BLaER1 (cell line): ENCODE results near the gene TCP11L1.
"Not testable (repeated sequence)": the region's sequence is repeated elsewhere in the genome, so short reads cannot be mapped to it uniquely, and the experiment has no call there.

ENCODE experiments used
- H3K27ac ChIP-seq: shearing (Covaris generic); formaldehyde crosslinking; 2 replicates; pipeline ENCODE4 v1.8.1; 2022
- H3K27me3 ChIP-seq: shearing (Covaris generic); formaldehyde crosslinking; 2 replicates; pipeline ENCODE4 v1.8.1; 2022
- H3K36me3 ChIP-seq: shearing (Covaris generic); formaldehyde crosslinking; 2 replicates; pipeline ENCODE4 v1.8.1; 2022
- H3K4me1 ChIP-seq: shearing (Covaris generic); formaldehyde crosslinking; 2 replicates; pipeline ENCODE4 v1.8.1; 2022
- H3K4me2 ChIP-seq: shearing (Covaris generic); formaldehyde crosslinking; 2 replicates; pipeline ENCODE4 v1.8.1; 2022
- H3K4me3 ChIP-seq: shearing (Covaris generic); formaldehyde crosslinking; 2 replicates; pipeline ENCODE4 v1.8.1; 2022
- H3K9ac ChIP-seq: shearing (Covaris generic); formaldehyde crosslinking; 2 replicates; pipeline ENCODE4 v1.8.1; 2022
- H3K9me3 ChIP-seq: shearing (Covaris generic); formaldehyde crosslinking; 2 replicates; pipeline ENCODE4 v1.8.1; 2022
- H4K20me1 ChIP-seq: shearing (Covaris generic); formaldehyde crosslinking; 2 replicates; pipeline ENCODE4 v1.8.1; 2022
- Cebpa-rat ChIP-seq: shearing (Covaris generic); IDR thresholded peaks from 2 replicates; pipeline ENCODE4 v1.8.1; 2022

Gene TCP11L1

DNA sequence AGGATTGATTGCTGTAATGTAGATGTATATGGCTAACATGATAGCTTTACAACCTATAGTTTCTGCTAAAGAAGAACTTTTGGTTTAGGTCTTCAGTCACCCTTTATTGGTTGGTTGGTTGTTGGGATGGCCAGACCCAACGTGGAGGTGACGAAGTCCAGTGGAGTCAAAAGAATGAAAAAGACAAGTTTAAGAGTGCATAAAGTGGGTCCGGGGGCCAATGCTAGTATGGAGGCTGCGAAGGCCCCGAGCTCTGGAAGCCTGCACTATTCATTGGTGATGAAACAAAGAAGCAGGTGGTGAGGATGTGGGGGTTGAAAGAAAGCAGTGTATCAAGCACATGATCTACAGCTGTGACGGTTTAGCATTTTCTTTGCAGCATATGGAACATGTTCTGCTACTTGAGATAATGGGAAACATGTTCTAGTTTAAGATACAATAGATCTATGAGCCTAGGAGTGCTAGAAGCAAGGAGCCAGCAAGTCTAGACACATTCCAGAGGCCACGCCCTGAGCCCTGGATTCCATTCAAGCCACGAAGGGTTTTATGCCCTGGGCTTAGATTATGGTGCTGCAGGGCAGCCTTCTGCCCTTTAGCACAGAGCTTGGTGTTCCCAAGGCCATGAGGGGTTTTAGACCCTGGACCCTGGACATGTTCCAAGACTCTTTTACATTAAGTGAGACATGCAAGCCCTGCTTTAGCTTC, 6.3 kb downstream of the TCP11L1 start:
- Histone ChIP-seq H4K20me1 (no peaks in the 10 kb centered on the region), H3K4me1 (peaks cover 9% of the 10 kb centered on the region), H3K4me2 (no peak overlapping the region), H3K4me3 (no peak overlapping the region), H3K36me3 (peaks cover 58% of the 10 kb centered on the region), H3K9me3 (peaks cover 12% of the 10 kb centered on the region; the same call in 1 of the 2 replicates), H3K9ac (no peak overlapping the region), H3K27me3 (no peaks in the 10 kb centered on the region), H3K27ac (no peak overlapping the region)
- TF ChIP-seq Cebpa-rat, result no peak

- not testable (repeated sequence) for H3K4me2 ChIP-seq, H3K27ac ChIP-seq
- H3K36me3 ChIP-seq, result peaks cover 73% of the 10 kb centered on the region
Observed at GRCh38 chr11:33048701-33049100, 9.3 kb downstream of the TCP11L1 start.

DNA sequence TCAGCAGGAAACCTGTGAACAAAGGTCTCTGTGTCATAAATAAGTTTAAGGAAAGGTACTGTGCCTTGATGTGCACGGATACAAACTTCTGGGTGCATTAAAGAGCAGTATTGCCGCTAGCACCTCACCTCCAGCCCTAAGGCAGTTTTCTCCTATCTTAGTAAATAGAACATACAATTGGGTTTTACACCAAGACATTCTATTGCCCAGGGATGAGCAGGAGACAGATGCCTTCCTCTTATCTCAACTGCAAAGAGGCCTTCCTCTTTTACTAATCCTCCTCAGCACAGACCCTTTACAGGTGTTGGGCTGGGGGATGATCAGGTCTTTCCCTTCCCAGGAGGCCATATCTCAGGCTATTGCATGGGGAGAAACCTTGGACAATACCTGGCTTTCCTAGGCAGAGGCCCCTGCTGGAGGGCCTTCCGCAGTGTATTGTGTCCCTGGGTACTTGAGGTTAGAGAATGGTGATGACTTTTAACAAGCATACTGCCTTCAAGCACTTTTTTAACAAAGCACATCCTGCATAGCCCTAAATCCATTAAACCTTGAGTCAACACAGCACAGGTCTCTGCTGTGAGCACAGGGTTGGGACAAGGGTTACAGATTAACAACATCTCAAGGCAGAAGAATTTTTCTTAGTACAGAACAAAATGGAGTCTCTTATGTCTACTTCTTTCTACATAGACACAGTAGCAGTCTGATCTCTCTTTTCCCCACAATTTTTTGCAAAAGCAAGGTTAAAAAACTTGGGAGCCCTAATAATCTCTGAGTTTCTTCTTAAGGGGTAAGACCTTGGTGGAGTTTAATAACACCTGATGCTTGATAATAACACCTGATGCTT, 10.4 kb downstream of the TCP11L1 start:
- H3K36me3 ChIP-seq, result peaks cover 70% of the 10 kb centered on the region
- not testable (repeated sequence) for H4K20me1 ChIP-seq, H3K9ac ChIP-seq, H3K27me3 ChIP-seq, H3K4me3 ChIP-seq, H3K4me2 ChIP-seq, H3K9me3 ChIP-seq, H3K27ac ChIP-seq, H3K4me1 ChIP-seq

More at GRCh38 chr11:33048701-33049100, 9.3 kb downstream of the TCP11L1 start:
- H4K20me1 ChIP-seq, H3K27me3 ChIP-seq, H3K9ac ChIP-seq, H3K4me3 ChIP-seq, H3K4me1 ChIP-seq: not testable (repeated sequence)
- H3K9me3 ChIP-seq, result peaks cover 12% of the 10 kb centered on the region; the same call in 1 of the 2 replicates

DNA sequence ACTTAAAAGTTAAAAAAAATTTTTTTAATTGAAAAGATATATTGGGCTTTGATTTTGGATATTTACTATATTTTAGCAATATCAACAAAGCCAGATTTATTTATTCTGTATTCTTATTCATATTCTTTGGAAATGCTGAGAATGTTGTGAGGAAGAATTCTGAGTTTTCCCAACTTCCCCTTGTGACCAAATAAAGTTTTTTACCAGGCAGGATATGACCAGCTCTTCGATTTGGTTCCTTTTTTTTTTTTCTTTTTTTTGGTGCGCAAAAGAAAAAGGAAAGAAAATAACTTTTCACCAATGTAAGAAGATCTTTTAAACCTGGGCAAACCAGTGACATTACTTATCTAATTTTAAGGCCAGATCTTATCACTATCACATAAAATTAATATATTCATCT, 12.9 kb downstream of the TCP11L1 start:
- Histone ChIP-seq H3K36me3 (peaks cover 70% of the 10 kb centered on the region), H3K4me3 (no peak overlapping the region), H3K9ac (no peak overlapping the region), H3K9me3 (no peaks in the 10 kb centered on the region), H3K4me1 (no peaks in the 10 kb centered on the region), H3K27ac (no peak overlapping the region), H3K4me2 (no peak overlapping the region), H3K27me3 (no peaks in the 10 kb centered on the region), H4K20me1 (no peaks in the 10 kb centered on the region)
- TF ChIP-seq Cebpa-rat, result no peak

DNA sequence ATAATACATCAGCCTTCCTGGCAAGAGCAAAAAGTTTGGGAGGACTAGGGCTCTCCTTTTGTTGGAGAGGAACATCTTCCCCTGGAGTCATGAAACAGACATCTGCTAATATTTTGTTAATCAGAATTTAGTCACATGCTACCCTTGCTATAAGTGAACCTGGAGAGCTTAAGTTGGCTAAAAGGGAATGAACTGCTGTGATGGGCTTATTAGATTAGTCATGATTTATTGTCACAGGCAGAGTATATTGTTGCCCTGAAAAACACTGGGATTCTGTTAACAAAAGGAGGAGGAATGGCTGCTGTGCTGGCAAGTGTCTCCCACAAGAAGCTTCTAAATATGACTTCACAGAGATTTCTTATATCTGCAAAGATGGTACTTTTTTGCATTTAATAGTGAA, 16.0 kb downstream of the TCP11L1 start:
- Histone ChIP-seq H3K27me3 (no peaks in the 10 kb centered on the region), H3K4me3 (no peak overlapping the region), H3K9me3 (no peaks in the 10 kb centered on the region), H3K9ac (no peak overlapping the region), H3K4me2 (no peak overlapping the region), H3K36me3 (peaks cover 86% of the 10 kb centered on the region), H4K20me1 (no peaks in the 10 kb centered on the region), H3K4me1 (no peaks in the 10 kb centered on the region), H3K27ac (no peak overlapping the region)
- no peak for TF ChIP-seq Cebpa-rat

DNA sequence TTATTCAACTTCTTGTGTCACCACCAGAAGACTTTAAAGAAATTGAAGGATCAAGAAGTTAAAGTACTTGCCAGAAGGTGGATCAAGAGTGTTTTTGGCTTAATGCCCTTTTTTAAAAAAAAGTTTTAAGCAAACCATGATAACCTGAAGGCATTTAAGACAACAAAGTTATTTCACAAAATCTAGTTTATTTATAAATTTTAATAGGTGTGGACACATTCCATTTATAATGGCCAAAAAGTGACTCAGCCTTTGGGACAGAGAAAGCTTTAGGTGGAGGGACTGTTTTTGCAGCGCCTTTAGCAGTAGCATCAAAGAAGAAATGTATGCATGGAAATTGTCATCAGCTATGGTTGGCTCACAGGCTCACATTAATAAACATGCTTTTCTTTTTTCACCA, 17.9 kb downstream of the TCP11L1 start:
- TF ChIP-seq Cebpa-rat, result no peak
- Histone ChIP-seq H3K36me3 (peaks cover 93% of the 10 kb centered on the region), H3K4me2 (no peak overlapping the region), H3K9me3 (no peaks in the 10 kb centered on the region), H3K9ac (no peak overlapping the region), H4K20me1 (no peaks in the 10 kb centered on the region), H3K4me1 (no peaks in the 10 kb centered on the region), H3K27ac (no peak overlapping the region), H3K4me3 (no peak overlapping the region), H3K27me3 (no peaks in the 10 kb centered on the region)

GRCh38 chr11:33059331-33060007, 20.1 kb downstream of the TCP11L1 start:
- Histone ChIP-seq H3K27me3 (no peaks in the 10 kb centered on the region), H3K27ac (no peak overlapping the region), H3K4me2 (no peak overlapping the region), H3K4me3 (no peak overlapping the region), H4K20me1 (no peaks in the 10 kb centered on the region), H3K4me1 (peaks cover 17% of the 10 kb centered on the region), H3K9ac (no peak overlapping the region), H3K9me3 (no peaks in the 10 kb centered on the region), H3K36me3 (peaks cover 87% of the 10 kb centered on the region)
- no peak for TF ChIP-seq Cebpa-rat

DNA sequence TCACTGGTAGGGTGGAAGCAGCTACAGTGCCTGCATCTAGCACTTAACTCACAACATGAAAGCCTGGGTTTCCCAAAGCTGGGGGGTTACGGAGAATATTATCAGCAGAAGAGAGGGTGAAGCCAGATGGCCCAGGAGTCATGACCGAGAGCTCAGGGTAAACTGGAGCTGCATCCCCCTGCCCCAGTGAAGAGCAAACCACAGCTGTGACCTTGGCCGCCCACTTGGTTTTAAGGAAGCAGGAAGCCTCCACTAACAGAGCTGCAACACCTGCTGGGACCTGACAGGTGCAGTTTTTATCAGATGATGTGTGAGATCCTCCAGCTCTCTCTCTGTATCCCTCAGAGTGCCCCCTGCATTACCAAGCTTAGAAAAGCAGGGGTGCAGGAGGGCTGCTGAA, 20.9 kb downstream of the TCP11L1 start:
- no peaks in the 10 kb centered on the region for H4K20me1 ChIP-seq
- H3K4me2 ChIP-seq, result no peak overlapping the region
- H3K27ac ChIP-seq, result no peak overlapping the region
- no peaks in the 10 kb centered on the region for H3K27me3 ChIP-seq
- no peak overlapping the region for H3K4me3 ChIP-seq
- H3K9me3 ChIP-seq, result no peaks in the 10 kb centered on the region
- TF ChIP-seq Cebpa-rat, result no peak
- peaks cover 90% of the 10 kb centered on the region for H3K36me3 ChIP-seq
- H3K4me1 ChIP-seq, result peaks cover 19% of the 10 kb centered on the region
- no peak overlapping the region for H3K9ac ChIP-seq

DNA sequence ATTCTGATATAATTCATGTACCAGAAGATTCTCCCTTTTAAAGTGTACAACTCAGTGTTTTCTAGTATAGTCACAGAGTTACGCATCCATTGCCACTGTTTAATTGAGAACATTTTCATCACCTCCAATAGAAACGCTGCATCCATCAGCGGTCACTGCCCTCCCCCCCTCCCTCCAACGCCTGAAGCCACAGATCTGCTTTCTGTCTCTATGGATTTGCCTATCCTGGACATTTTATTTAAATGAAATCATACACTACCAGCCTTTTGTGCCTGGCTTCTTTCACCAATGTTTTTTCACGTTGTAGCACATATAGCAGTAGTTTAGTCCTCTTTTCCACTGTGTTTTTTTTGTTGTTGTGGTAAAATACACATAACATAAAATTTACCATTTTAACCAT, 22.8 kb downstream of the TCP11L1 start:
- no peak overlapping the region for H3K4me2 ChIP-seq
- peaks cover 1% of the 10 kb centered on the region; the same call in 1 of the 2 replicates for H4K20me1 ChIP-seq
- H3K27me3 ChIP-seq, result no peaks in the 10 kb centered on the region
- no peak overlapping the region for H3K4me3 ChIP-seq
- H3K9me3 ChIP-seq, result no peaks in the 10 kb centered on the region
- no peak for TF ChIP-seq Cebpa-rat
- H3K9ac ChIP-seq, result no peak overlapping the region
- peaks cover 19% of the 10 kb centered on the region for H3K4me1 ChIP-seq
- H3K27ac ChIP-seq, result no peak overlapping the region
- H3K36me3 ChIP-seq, result peaks cover 91% of the 10 kb centered on the region
